H54 (cell line): ENCODE results near the gene CTR9.
A peak's percentile ranks its signal among the peaks of the same experiment; 100 is the strongest.

ENCODE experiments used
- DNase-seq: peaks from one replicate; pipeline ENCODE4 v3.0.0; 2011; ENCODE audit warnings: low spot score, mixed read lengths; ENCODE audit not compliant: insufficient read length
- FAIRE-seq: peaks from 3 replicates; lab custom pipeline; 2011; peaks lifted over from hg19 to GRCh38; lab: Jason Lieb, UNC
- POLR2A ChIP-seq: IDR thresholded peaks from 2 replicates; pipeline ENCODE4 v1.6.1; 2011; ENCODE audit warnings: low read depth, mild to moderate bottlenecking, low read length

CTR9 gene

GRCh38 chr11:10728154-10728553 lies 22.9 kb upstream of the CTR9 start:
- DNase-seq (no peak), FAIRE-seq (no peak)
- no peak for TF ChIP-seq POLR2A

GRCh38 chr11:10728789-10729472 lies 22.1 kb upstream of the CTR9 start:
- DNase-seq (no peak), FAIRE-seq (no peak)
- TF ChIP-seq POLR2A = no peak

GRCh38 chr11:10730151-10730550 lies 20.9 kb upstream of the CTR9 start:
- FAIRE-seq (no peak), DNase-seq (no peak)
- TF ChIP-seq POLR2A = no peak

- no peak for FAIRE-seq
- no peak for TF ChIP-seq POLR2A
- DNase-seq = no peak
Measured at GRCh38 chr11:10731064-10731680, 19.9 kb upstream of the CTR9 start.

- no peak for TF ChIP-seq POLR2A
- FAIRE-seq (peak; percentile 60), DNase-seq (peak; percentile 90)
Measured at GRCh38 chr11:10735481-10736475, 15.3 kb upstream of the CTR9 start.

- DNase-seq (no peak), FAIRE-seq (peak; percentile 61)
- no peak for TF ChIP-seq POLR2A
Measured at GRCh38 chr11:10742460-10743208, 8.4 kb upstream of the CTR9 start.

GRCh38 chr11:10743354-10744000 lies 7.6 kb upstream of the CTR9 start:
- TF ChIP-seq POLR2A = no peak
- FAIRE-seq (no peak), DNase-seq (no peak)

GRCh38 chr11:10744206-10744605 lies 6.8 kb upstream of the CTR9 start:
- FAIRE-seq (no peak), DNase-seq (no peak)
- no peak for TF ChIP-seq POLR2A

- DNase-seq (no peak), FAIRE-seq (no peak)
- TF ChIP-seq POLR2A = no peak
Measured at GRCh38 chr11:10746871-10747270, 4.2 kb upstream of the CTR9 start.

- FAIRE-seq (no peak), DNase-seq (no peak)
- no peak for TF ChIP-seq POLR2A
Measured at GRCh38 chr11:10747733-10748132, 3.3 kb upstream of the CTR9 start.

GRCh38 chr11:10749476-10749875 lies 1.6 kb upstream of the CTR9 start:
- FAIRE-seq = no peak

GRCh38 chr11:10751581-10751940 lies 515 bp downstream of the CTR9 start:
- FAIRE-seq (no peak), DNase-seq (no peak)
- no peak for TF ChIP-seq POLR2A

More at GRCh38 chr11:10749476-10749875, 1.6 kb upstream of the CTR9 start:
- no peak for DNase-seq
- no peak for TF ChIP-seq POLR2A

- no peak for DNase-seq
- no peak for FAIRE-seq
- no peak for TF ChIP-seq POLR2A
Measured at GRCh38 chr11:10752061-10752460, 1.0 kb downstream of the CTR9 start.
